Stimulated activated CD8-positive, alpha-beta memory T cell treated with anti-CD3 and anti-CD28 coated beads, Interleukin-4, amount 100 ng/mL, for 1 hour (primary cell): ENCODE data around the gene LPAR1.
"Not testable (repeated sequence)": the region's sequence is repeated elsewhere in the genome, so short reads cannot be mapped to it uniquely, and the experiment has no call there.

Source experiments
- DNase-seq, 2 donors: peaks; one replicate each; pipeline ENCODE4 v3.0.0-alpha.2; 2020; ENCODE audit warnings: low read depth in 2 of 2, low spot score in 1 of 2

LPAR1 gene, protein sequence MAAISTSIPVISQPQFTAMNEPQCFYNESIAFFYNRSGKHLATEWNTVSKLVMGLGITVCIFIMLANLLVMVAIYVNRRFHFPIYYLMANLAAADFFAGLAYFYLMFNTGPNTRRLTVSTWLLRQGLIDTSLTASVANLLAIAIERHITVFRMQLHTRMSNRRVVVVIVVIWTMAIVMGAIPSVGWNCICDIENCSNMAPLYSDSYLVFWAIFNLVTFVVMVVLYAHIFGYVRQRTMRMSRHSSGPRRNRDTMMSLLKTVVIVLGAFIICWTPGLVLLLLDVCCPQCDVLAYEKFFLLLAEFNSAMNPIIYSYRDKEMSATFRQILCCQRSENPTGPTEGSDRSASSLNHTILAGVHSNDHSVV

DNA sequence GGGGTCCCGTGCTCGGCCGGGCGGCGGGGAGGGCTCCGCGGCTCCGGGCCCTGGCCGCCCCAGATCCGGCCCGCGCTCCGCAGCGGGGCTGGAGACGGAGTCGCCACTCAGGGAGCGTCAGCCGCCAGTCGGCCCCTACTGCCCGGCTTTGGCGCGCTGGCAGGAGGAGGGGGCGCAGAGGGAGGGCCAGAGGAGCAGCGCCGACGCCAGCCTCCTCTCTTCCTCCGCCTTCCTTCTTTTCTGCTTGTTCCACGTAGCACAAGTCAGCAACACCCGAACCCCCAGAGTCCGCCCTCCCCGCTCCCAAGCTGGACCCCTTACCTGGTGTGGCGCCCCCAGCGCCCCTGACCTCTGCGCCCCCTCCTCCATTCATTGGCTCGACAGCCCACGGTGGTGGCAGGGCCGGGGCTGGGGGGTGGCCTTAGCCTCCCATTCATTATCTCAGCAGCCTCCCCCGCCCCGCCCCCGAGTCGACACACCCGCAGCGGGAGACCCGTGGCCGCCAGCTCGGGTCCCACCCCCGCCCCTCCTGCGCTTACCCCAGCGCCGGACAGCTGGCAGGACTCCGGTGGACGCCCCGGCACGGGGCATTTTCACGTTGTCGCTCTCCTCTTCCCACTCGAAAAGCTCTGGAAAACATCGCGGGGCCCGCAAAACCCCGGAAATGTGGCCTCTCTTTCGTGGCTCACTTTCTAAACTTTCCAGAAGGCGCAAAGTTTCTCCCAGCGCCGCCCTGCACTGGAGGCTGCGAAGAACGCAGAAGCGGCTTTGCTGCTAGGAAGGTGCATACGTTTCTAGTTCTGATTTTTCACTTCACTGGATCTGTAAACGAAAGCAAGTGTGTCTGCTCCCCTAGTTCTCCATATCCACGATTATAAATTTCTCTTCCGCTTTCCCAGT lies at the start of gene LPAR1:
Gene LPAR1 (minus strand): TSS at position 140 of the 900 bp plus-strand sequence. CDS start 66,353 bp downstream, outside the sequence.
- no peak for DNase-seq

DNA sequence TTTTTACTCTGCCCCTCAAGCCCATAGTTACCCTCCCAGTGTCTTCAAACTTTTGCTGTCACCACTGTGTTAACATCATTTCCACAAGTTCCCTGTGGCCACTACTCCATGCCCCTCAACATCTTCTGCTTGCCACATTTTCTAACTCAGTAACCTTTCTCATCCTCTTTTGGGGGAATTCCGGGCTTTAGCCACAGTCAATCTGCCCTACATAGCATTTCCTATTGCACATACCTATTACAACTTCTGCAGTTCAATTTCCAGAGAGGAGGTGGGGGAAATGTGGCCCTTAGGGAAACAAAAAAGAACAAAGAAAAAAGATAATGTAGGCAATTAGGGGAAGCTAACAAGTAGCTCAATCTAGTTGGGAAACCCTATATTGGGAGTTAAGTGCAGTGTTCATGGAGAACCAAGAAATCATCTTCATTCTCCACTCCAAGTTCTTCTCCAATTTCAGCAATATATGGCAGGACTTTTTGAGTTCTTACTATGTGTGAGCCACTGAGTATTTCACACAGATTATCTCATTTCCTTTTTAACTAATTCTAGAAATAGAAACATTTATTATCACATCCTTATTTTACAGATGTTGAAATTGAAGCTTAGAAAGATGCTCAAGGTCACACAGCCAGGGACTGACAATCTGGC lies 40.2 kb upstream of the LPAR1 start:
- no peak for DNase-seq

DNA sequence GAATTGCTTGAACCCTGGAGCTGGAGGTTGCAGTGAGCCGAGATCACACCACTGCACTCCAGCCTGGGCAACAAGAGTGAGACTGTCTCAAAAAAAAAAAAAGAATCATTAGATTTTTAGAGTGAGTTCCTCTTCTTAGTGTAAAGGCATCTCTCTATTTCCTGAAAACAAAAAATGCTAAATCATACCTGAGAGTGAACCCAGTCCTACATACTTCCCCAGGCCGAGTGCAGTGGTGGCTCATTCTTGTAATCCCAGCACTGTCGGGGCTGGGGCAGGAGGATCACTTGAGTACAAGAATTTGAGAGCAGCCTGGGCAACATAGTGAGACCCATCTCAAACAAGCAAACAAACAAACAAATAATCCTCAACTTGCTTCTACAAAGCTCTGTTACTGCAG lies 38.2 kb upstream of the LPAR1 start:
- no peak for DNase-seq

DNA sequence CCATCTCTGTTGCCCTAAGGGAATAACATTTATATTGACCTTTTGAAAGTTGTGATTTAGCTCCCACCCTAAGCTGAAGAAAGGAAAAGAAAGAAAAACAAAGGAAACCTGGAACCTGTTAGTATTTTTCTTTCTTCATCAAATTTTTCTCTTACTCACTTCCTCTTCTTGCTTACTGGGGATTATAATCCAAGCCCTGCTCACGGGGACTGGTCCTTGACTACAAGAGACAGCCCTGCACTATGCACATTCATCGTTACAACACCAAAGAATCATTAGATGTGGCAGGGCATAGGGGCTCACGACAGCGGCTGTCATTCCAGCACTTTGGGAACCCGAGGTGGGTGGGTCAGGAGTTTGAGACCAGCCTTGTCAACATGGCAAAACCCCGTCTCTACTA lies 37.8 kb upstream of the LPAR1 start:
- no peak for DNase-seq

DNA sequence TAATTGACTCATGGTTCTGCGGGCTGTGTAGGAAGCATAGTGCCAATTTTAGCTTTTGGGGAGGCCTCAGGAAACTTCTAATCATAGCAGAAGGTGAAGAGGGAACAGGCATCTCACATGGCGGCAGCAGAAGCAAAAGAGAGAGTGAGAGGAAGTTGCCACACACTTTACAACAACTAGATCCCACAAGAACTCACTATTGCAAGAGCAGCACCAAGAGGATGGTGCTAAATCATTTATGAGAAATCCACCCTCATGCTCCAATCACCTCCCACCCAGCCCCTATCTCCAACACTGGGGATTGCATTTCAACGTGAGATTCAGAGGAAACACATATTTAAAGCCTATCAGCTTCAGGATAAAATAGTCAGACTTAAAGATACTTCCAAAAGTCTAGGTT lies 36.1 kb upstream of the LPAR1 start:
- no peak for DNase-seq

DNA sequence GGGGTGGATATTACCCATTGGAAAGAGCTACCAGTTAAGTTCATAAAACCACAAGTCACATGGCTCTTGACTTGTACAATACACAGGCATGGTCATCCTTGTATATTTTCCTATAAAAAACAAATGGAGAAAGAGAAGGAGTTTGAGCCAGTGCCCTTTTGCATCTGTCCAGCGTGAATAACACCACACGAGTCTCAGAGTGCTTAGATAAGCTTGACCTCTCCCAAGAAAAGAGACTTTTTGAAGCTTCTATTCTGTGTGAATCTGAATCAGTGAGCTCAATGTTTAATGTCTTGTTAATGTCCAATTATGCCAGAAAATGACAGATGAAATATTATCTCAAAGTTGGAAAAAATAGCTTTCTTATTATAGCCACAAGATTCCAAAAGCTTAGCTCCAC lies 30.9 kb upstream of the LPAR1 start:
- no peak for DNase-seq

DNA sequence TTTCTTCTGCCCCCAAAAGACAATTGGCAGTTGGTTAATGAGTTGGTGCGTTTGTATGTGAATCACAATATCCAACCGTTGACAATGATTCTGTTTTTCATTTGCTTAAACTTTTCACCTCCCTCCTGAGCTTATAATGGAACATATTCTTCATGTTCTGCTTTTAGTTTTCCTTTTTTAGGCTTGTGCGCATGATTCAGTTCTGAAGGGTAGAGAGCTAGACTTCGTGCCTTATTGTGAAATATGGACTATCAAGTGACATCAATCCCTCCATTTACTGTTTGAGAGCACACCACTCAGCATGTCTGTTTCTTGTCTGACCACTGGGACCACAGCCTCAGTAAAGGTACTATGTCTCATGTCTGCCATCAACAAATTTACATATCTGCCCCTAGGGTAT lies 30.5 kb upstream of the LPAR1 start:
- DNase-seq = no peak

DNA sequence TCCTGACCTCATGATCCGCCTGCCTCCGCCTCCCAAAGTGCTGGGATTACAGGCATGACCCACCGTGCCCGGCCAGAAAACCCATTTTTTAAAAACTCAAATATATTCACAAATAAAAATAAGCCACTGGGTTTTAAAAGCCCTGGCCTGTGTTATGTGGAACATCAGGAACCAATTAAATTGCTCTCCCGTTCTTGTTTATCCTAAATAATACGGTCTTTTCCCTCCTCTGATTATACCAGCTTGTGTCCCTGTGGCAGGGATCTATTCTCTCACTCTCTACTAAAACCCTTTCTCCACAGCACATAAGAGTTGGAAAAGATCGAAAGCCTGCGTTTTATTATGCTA lies 30.1 kb upstream of the LPAR1 start:
- no peak for DNase-seq

DNA sequence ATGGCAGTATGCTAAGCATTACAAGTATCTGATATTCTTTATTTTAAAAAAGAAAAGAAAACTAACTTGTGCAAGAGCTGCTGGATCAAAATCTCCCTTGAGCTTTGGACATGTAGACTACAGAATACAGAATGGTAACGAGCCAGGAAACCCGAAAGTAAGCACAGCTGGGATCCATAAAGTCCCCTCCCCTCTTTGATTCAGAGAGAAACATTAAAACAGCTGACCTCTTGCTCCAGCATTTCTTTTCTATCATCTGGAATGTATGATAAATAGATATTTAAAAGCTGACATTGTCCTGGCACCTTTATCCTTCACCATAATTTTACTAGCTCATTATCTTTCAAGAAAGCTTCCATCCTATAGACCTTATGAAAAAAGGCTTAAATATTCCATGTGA lies 28.2 kb upstream of the LPAR1 start:
- DNase-seq = no peak

DNA sequence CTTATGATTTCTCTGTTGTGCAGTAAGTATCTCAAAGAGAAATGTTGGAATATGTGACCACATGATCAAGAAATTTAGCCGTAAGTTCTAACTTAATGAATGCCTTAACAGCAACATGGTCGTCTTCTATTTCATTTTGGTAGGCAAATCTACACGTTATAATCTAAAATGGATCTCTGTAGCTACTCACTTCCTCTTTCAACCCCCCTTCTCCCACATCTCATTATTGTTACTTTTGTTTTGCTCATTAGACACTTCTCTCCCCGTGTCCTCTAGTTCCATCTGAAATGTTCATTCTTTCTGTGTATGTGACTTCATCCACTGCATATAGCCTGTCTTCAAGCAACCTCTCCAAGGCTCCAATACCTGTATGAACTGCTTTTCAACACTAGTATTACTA lies 27.1 kb upstream of the LPAR1 start:
- no peak for DNase-seq

DNA sequence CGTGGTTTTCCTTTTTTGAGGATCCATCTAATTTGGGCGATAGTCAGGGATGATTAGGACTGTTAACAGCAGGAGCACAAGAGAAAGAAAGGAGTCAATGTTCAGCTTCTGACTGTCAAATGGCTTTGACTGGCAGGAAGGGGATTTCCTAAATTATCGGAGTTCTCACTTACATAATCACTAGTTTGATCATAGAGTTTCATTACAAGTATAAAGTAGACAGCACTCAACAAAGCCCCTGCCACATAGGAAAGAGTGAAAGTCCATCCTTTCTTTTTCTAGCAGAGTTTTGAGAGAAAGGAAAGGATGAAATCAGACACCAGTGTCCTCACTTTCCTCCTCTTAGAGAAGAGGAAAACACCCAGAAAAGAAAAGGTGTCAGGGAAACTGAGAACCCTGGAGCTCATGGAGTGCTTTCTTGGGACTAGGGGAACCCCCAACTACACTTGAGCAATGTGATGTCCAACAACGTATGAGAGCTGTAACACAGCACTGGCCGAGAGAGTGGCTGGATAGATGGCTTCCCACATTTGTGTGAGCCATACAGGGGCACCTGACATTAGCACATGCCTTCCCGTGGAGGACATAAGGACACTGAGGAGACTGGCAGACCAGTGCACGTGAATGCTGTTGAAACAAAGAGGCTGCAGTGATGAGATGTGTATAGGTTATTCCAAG lies 26.0 kb upstream of the LPAR1 start:
- DNase-seq = no peak

DNA sequence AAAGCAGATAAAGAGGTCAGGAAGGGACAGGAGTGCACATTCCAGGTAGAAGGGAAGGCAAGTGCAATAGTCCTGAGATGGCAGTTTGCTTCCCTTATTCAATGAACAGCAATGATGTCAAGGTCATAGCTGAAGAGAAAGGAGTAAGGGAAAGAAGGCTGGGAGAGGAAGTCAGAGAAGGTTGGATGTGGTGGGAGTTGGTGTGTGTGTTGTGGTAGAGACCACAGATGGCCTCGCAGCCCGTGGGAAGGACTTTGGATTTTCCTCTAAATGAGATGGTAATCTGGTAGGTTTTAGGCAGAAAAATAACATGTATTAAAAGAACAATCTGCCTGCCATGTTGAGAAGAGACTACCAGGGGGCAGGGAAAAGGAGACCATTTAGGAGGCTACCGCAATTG lies 25.1 kb upstream of the LPAR1 start:
- DNase-seq = no peak

DNA sequence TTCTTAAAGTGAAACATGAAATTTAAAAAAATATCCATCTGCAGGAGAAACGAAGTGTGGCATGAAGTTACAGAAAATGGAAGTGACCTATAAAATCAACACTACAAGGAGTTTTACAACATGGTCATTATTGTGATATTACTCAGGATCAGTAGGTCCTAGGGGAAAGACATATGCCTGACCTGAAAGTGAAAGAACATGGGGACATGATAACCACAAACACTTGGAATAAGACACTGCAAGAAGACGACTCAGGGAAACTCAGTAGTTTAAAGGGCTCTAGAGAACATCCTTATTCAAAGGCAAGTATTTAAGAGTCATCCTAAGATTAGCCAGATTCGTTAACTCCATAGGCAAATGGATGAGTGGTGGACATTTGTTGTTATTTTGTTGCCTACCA lies 19.9 kb upstream of the LPAR1 start:
- no peak for DNase-seq

DNA sequence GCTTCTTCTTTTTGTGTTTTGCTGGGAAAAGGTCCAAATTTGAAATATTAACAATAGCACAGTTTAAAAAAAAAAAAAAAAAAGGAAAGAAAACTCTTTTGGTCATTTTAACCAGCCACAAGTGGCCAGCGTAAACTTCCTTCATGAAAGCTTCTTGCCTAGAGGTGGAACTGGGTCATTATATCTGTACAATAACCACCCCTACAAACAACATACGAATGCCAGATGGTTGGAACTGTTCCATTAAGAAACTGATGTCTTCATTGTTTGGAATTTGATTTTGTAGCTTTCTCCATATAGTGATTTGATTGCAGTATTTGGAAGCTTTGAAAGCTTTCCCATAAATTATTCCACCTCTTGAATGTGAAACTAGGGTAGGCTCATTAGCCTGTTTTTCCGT lies 18.3 kb upstream of the LPAR1 start:
- no peak for DNase-seq

DNA sequence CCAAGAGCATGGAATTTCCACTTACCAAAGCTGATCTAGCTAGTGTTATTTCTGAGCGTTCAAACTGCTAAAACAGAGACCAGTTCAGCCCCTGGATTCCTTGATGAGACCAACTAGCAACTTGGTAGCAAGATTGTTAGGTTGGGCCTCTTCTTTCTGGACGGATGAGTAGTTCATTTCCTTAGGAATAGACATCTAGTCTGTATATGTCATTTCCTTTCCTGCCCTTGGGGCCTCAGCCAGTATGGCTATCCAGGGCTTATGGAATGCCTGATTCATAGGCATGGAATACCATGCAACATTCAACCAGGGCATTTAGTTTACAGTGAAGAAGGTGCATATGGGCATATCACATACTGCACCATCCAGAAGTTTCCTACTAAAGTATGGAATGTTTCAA lies 14.5 kb upstream of the LPAR1 start:
- no peak for DNase-seq

DNA sequence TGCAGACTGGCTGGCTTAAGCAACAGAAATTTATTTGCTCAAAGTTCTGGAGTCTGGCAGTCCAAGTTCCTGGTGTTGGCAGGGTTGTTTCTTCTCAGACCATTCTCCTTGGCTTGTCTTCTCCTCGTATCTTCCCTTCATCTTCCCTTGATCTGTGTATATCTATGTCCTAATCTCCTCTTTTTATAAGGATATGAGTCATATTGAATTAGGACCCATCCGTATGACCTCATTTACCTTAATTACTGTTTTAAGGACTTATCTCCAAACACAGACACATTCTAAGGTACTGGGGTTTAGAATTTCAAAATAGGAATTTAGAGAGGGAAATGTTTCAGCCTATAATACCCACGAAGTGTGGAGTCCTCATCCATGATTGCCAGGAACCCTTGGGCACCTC lies 13.1 kb upstream of the LPAR1 start:
- no peak for DNase-seq

DNA sequence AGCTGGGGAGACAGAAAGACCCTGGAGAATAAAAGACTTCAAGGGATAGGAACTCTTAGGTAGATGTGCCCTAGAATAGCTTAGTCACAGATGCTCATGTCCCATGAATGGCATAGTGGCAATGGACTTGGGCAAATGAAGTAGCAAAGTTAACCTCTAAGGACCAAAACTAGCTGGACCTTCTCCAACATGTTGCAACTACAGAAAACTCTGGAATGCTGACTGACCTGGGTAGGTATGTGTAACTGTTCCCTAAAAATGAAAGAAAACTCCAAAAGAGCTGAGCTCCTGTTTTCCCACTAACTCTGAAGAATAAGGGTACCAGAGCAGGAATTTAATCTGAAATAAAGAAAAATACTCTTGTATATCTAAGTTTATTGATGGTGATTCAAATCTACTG lies 12.5 kb upstream of the LPAR1 start:
- no peak for DNase-seq

DNA sequence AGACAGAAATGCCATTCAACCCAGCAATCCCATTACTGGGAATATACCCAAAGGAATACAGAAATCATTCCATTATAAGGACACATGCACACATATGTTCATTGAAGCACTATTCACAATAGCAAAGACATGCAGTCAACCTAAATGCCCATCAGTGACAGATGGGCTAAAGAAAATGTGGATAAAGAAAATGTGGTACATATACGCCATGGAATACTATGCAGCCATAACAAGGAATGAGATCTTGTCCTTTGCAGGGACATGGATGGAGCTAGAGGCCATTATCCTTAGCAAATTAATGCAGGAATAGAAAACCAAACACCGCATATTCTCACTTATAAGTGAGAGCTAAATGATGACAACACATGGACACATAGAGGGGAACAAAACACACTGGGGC lies 9.0 kb upstream of the LPAR1 start:
- not testable (repeated sequence) for DNase-seq

DNA sequence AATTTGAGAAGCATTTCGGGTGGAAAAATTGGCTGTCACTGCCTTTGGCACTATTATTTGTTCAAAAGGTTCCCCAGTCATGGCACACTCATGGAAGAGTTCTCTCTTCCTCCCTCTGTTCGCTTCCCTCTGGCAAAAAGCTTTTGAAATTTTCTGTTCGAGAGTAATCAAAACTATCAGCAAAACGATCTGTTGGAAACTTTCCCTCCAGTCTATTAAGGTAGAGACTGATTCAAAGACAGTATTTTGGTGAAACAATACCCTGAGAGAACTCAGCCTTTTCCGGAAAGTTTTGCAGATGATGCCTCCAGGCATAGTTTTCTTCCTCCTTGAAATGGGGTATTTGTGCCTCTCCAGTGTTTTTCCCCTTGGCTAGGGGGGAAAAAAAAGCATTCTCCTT lies 3.6 kb upstream of the LPAR1 start:
- DNase-seq = no peak

DNA sequence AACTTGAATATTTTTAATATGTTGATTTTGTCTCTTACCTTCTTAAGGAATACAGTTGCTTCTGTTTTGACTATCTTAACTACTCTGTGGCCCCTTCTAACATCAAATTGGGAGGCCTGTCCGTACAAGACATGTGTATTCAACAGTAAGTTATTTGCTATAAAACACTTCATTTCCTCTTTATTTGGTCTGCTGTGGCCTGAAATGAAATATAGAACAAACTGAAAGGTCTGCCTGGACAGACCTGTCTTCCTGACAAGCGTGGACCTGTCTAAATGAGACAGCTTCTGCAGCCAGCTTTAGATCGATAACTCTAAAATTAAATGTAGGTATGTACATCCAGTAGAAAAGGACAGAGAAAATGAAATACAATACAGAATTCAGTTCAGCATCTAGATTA lies 2.2 kb upstream of the LPAR1 start:
- DNase-seq = no peak

DNA sequence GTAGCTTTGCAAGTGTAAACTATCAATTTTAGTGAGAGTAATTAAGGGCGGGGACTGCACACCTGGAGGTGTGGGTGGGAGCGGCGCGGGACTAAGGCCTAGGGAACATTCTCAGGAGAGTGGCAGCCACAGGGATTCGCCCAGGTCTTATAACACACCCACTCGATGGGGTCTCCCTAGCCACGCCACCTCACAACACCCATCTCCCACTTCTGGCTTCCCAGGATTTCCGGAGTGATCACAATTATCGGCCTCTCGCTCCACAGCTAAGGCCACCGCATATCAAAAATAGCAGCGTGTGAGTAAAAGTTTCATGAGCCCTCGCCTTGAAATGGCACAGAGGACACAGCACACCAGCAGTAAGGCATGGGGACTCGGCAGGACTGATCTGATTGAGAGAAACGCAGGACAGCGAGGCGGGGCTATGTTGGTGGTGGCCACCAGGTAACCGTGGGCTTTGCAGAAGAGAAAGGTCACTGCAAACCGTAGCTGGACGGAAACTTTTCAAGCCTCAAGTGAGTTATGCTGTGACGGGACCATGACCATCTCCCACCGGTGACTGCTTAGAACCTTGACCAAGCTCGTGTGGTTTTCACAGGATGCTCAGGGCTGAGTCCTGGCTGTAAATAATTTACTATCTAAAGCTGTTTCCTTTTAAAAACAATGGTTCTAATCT lies 1.1 kb upstream of the LPAR1 start:
- no peak for DNase-seq
